ENCODE results near the gene CD300LG.

- TF ChIP-seq CTCF (conservative IDR thresholded peaks at IDR 0.05 in 1 of 2, IDR thresholded peaks at IDR 0.05 in 1 of 2; ENCODE audit: low read depth in 1 of 2, low read length in 2 of 2) (no peak), EZH2 (IDR thresholded peaks at IDR 0.05; ENCODE audit: low read length, missing control alignments) (no peak)
Observed at GRCh38 chr17:43874293-43874692, 27.3 kb downstream of the CD300LG start.

Measured in fibroblast of lung (primary cell).